HG03175 (cell line): ENCODE data around the gene SDK2.

Experiments used
- ATAC-seq: cut with Tn5 transposase; IDR thresholded peaks from one replicate; pipeline ENCODE4 v1.9.1; 2021; ENCODE audit warnings: mild to moderate bottlenecking, moderate library complexity; ENCODE audit not compliant: unreplicated experiment

SDK2 gene, protein sequence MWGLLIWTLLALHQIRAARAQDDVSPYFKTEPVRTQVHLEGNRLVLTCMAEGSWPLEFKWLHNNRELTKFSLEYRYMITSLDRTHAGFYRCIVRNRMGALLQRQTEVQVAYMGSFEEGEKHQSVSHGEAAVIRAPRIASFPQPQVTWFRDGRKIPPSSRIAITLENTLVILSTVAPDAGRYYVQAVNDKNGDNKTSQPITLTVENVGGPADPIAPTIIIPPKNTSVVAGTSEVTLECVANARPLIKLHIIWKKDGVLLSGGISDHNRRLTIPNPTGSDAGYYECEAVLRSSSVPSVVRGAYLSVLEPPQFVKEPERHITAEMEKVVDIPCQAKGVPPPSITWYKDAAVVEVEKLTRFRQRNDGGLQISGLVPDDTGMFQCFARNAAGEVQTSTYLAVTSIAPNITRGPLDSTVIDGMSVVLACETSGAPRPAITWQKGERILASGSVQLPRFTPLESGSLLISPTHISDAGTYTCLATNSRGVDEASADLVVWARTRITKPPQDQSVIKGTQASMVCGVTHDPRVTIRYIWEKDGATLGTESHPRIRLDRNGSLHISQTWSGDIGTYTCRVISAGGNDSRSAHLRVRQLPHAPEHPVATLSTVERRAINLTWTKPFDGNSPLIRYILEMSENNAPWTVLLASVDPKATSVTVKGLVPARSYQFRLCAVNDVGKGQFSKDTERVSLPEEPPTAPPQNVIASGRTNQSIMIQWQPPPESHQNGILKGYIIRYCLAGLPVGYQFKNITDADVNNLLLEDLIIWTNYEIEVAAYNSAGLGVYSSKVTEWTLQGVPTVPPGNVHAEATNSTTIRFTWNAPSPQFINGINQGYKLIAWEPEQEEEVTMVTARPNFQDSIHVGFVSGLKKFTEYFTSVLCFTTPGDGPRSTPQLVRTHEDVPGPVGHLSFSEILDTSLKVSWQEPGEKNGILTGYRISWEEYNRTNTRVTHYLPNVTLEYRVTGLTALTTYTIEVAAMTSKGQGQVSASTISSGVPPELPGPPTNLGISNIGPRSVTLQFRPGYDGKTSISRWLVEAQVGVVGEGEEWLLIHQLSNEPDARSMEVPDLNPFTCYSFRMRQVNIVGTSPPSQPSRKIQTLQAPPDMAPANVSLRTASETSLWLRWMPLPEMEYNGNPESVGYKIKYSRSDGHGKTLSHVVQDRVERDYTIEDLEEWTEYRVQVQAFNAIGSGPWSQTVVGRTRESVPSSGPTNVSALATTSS (N-terminal part only)

GRCh38 chr17:73644145-73645049 is at the start of gene SDK2:
SDK2 (minus strand) TSS chr17:73644445; CDS start chr17:73644088, 357 bp downstream.
- ATAC-seq: no peak

- no peak for ATAC-seq
These were observed 48.8 kb upstream of the SDK2 start for GRCh38 chr17:73693071-73693470.

DNA sequence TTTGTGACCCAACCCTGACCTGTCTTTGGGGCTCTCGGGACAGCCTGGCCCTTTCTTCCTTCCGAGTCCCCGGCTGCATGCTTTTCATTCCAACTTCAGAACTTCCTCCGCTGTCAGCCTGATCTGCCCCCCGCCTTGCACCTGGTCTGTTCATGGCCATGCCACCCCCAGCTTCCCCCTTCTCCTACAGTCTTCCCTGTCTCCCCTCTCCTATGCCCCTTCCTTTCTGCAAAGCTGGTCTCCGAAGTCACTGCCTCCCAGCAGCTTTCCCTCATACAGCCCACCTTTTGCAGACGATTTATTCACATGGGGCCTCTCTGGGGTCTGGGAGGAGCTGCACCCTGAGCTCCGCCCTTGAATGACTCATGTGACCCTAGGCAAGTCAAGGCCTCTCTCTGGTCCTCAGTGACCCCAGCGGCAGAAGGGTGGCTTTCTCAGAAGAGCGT is 47.1 kb upstream of the SDK2 start:
- no peak for ATAC-seq

- ATAC-seq: no peak
These were observed 46.4 kb upstream of the SDK2 start for GRCh38 chr17:73690676-73691075.

GRCh38 chr17:73689596-73690275 is 45.5 kb upstream of the SDK2 start:
- ATAC-seq: no peak

GRCh38 chr17:73686961-73687360 is 42.7 kb upstream of the SDK2 start:
- no peak for ATAC-seq

DNA sequence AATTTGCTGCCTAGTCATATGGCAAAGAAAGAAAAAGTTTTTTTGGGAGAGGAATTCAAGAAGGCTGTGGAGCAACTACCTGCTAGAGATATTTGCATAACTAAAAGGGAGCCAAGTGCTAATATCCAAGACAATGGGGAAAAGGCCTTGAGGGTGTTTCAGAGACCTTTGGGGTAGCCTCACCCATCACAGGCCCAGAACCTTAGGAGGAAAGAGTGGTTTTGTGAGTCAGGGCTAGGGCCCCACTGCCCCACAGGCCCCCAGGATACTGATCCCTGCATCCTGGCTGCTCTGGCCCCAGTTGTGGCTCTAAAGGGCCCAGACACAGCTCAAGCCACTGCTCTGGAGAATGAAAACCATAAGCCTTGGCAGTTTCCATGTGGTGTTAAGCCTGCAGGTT is 41.9 kb upstream of the SDK2 start:
- no peak for ATAC-seq

GRCh38 chr17:73684183-73684582 is 39.9 kb upstream of the SDK2 start:
- ATAC-seq: no peak

DNA sequence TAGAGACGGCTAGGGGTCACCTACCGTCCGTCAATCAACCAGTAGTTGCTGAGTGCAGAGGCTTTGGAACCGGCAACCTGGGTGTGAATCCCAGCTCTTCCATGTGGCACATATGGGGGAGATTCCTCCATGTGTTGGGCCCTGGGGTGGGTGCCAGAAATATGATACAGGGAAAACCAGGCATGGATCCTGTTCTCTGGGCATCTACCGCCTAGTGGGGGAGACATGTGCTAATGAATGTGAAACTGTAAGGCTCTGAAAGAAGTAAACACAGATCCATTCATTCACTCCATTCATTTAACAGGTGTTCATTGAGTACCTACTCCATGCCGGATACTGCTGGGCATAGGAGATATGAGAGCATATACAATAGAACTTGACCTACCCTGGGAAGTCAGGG is 39.5 kb upstream of the SDK2 start:
- ATAC-seq: no peak

- ATAC-seq: no peak
These were observed 37.7 kb upstream of the SDK2 start for GRCh38 chr17:73681946-73682345.

DNA sequence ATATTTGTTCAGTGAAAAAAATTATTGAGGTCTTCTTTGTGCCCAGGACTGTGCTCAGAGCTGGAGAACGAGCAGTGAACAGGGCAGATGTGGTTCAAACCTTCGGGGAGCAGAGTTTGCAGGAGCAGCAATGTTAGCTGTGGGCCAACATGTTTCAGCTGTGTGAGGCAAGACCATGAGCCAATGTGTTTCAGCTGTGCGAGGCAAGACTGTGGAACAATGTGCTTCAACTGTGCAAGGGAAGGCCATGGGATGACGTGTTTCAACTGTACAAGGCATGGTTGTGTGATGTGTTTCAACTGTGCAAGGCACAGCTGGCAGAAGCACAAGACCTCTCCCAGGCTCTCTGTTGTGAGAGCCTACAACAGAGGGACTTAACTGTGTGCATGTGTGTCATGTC is 35.2 kb upstream of the SDK2 start:
- no peak for ATAC-seq

GRCh38 chr17:73678999-73679398 is 34.8 kb upstream of the SDK2 start:
- no peak for ATAC-seq

- ATAC-seq: no peak
These were observed 25.5 kb upstream of the SDK2 start for GRCh38 chr17:73669771-73670170.

DNA sequence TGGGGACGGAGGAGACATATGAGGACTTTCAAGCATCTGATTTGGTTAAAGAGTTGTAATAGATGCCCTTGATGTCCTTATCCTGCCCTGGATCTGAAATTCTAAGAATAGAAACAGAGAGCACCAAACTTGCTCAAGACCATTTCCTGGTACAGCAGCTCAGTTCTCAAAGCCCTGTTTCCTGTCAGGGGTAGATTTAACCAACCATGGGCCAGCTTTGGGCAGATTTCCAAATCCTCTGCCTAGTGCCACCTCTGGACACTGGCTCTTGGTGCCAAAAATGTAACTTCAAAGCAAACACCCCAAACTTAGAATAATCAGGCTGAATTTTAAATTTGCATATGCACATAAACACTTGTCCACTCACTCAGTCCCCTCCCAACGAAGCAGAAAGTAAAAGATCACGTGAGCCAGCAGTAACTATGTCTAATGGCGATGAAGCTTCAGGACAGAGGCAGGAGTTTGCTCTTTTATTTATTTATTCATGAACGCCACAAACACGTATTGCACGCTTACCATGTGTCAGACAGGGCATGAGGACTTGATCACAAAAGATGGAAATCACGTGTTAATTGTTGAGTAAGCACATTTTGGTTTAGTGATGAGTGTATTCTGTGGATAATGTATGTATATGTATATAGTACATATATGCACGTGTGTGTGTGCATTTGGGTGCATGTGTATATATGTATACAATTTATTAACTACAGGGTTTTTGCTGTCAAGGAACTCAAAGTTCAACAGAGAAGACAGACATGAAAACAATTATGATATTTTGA is 23.1 kb upstream of the SDK2 start:
- no peak for ATAC-seq

GRCh38 chr17:73663614-73664013 is 19.4 kb upstream of the SDK2 start:
- ATAC-seq: no peak

- no peak for ATAC-seq
These were observed 16.1 kb upstream of the SDK2 start for GRCh38 chr17:73660366-73660765.

DNA sequence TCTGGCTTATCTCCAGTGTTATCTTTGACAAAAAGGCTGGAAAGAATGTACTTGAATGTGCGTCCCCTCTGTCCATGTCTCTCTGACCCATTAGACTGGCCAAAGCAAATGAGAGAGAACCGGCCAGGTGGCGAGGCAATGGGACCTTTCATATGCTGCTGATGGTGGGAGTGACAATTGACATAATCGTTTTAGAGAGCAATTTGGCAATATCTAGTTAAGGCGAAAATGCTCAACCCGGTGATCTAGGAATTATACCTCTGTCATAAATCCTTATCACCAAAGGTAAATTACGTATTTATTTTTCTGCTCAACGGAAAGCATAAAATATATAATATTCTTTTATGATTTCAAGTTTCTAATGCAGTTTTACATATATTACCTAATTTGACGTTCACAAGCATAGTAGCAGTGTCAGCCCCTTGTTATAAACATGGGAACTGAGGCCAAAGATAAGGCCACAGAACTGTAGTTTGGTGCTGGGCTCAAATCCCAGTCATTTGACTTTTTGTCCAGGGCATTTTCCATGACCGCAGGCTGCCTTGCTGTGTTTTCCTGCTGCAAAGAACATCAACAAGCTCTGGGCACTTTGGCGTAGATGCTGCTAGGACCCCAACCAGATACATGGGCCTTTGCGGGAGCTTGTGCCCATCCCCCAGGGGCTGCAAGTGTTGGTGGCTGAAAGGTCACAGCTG is 14.7 kb upstream of the SDK2 start:
- no peak for ATAC-seq

DNA sequence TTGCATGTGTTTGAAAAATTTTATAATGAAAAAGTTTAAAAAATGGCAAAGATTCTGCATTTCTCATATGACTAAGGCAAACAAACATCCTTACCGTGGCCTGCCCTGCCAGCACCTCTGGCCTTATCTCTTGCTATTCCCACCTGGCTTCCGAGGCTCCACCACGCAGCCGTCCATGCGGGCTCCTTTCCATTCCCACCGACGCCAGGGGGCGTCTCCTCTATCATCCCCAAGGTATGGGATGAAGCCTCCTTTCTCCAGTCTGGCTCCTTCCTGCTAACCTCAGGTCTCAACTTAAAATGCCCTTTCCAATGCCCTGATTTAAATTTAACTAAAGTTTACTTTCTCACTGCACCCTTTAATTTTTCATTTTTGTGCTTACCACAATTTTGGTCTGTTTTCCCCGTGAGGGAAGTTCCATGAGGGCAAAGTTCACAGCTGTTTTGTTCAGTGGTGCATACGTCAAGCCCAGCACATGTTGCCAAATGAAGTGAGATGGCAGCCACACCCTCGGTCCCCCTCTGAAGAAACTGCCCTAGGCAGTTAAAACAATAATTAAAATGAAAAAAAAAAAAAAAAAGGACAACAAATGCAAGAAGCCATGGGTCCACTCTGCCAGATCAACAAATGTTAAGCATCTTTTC is 13.3 kb upstream of the SDK2 start:
- ATAC-seq: no peak
